H9 (cell line): Measurements from ENCODE around the gene PAGE2. TPM values are rescaled to one million over a fixed set of nuclear protein-coding genes. Genes with fewer than 3 reads are reported as not detected.

Experiments used
- DNase-seq: peaks from one replicate; pipeline ENCODE4 v3.0.0-alpha.2; 2017
- H2AFZ ChIP-seq: one replicate; pipeline ENCODE4 v1.6.1; 2013; ENCODE audit warnings: mild to moderate bottlenecking, low read length, control low read depth, moderate library complexity
- H2AK5ac ChIP-seq: 2 replicates; pipeline ENCODE4 v1.6.1; 2013; ENCODE audit warnings: low read length, control low read depth, mixed read lengths; ENCODE audit not compliant: insufficient read length
- H2BK120ac ChIP-seq: one replicate; pipeline ENCODE4 v1.6.1; 2013; ENCODE audit warnings: low read depth, mild to moderate bottlenecking, low read length, control low read depth, inconsistent platforms; ENCODE audit not compliant: poor library complexity, severe bottlenecking
- H2BK12ac ChIP-seq: 2 replicates; pipeline ENCODE4 v1.6.1; 2013; ENCODE audit warnings: low read length, control low read depth, mixed read lengths, low read depth; ENCODE audit not compliant: insufficient read length
- H2BK15ac ChIP-seq: 2 replicates; pipeline ENCODE4 v1.6.1; 2013; ENCODE audit warnings: low read depth, low read length, control low read depth
- H2BK20ac ChIP-seq: one replicate; pipeline ENCODE4 v1.6.1; 2013; ENCODE audit warnings: low read depth, mild to moderate bottlenecking, low read length, control low read depth, inconsistent platforms; ENCODE audit not compliant: poor library complexity, severe bottlenecking
- H2BK5ac ChIP-seq: 2 replicates; pipeline ENCODE4 v1.6.1; 2013; ENCODE audit warnings: low read length, control low read depth, mixed read lengths; ENCODE audit not compliant: insufficient read length
- H3K14ac ChIP-seq: 2 replicates; pipeline ENCODE4 v1.6.1; 2013; ENCODE audit warnings: low read length, control low read depth; ENCODE audit not compliant: insufficient read depth
- H3K18ac ChIP-seq: 2 replicates; pipeline ENCODE4 v1.6.1; 2013; ENCODE audit warnings: low read depth, mild to moderate bottlenecking, mixed read lengths, low read length, control low read depth; ENCODE audit not compliant: insufficient read length
- H3K23ac ChIP-seq: 2 replicates; pipeline ENCODE4 v1.6.1; 2013; ENCODE audit warnings: low read length, control low read depth, mixed read lengths, low read depth; ENCODE audit not compliant: insufficient read length
- H3K23me2 ChIP-seq: 2 replicates; pipeline ENCODE4 v1.6.1; 2013; ENCODE audit warnings: low read depth, mild to moderate bottlenecking, mixed read lengths, low read length, control low read depth; ENCODE audit not compliant: insufficient read length, poor library complexity, severe bottlenecking
- H3K27ac ChIP-seq: 2 replicates; pipeline ENCODE4 v1.5.1; 2013; ENCODE audit warnings: low read length, control low read depth, mixed read lengths, low read depth; ENCODE audit not compliant: insufficient read length
- H3K27me3 ChIP-seq: 2 replicates; pipeline ENCODE4 v1.6.1; 2013; ENCODE audit warnings: low read length, control low read depth, inconsistent platforms; ENCODE audit not compliant: insufficient read depth
- H3K4ac ChIP-seq: 2 replicates; pipeline ENCODE4 v1.6.1; 2013; ENCODE audit warnings: low read depth, mild to moderate bottlenecking, control low read depth, inconsistent platforms, low read length, moderate library complexity
- H3K4me1 ChIP-seq: 2 replicates; pipeline ENCODE4 v1.6.1; 2013; ENCODE audit warnings: low read length, control low read depth, inconsistent platforms; ENCODE audit not compliant: insufficient read depth
- H3K4me2 ChIP-seq: 2 replicates; pipeline ENCODE4 v1.6.1; 2013; ENCODE audit warnings: low read length, control low read depth, mixed read lengths; ENCODE audit not compliant: insufficient read length, insufficient read depth
- H3K56ac ChIP-seq: 2 replicates; pipeline ENCODE4 v1.6.1; 2013; ENCODE audit warnings: low read depth, mild to moderate bottlenecking, mixed read lengths, low read length, control low read depth; ENCODE audit not compliant: insufficient read length
- H3K79me1 ChIP-seq: 2 replicates; pipeline ENCODE4 v1.6.1; 2013; ENCODE audit warnings: low read depth, mild to moderate bottlenecking, moderate library complexity, low read length, control low read depth, inconsistent platforms; ENCODE audit not compliant: insufficient read depth, poor library complexity, severe bottlenecking
- H3K79me2 ChIP-seq: 2 replicates; pipeline ENCODE4 v1.6.1; 2013; ENCODE audit warnings: low read length, control low read depth, inconsistent platforms; ENCODE audit not compliant: insufficient read depth
- H3K9ac ChIP-seq: 2 replicates; pipeline ENCODE4 v1.6.1; 2013; ENCODE audit warnings: low read length, control low read depth, mixed read lengths; ENCODE audit not compliant: insufficient read length; ENCODE audit errors: extremely low read depth
- H3K9me3 ChIP-seq: one replicate; pipeline ENCODE4 v1.6.1; 2013; ENCODE audit warnings: low read depth, low read length, inconsistent platforms; ENCODE audit not compliant: control insufficient read depth
- H3T11ph ChIP-seq: one replicate; pipeline ENCODE4 v1.6.1; 2013; ENCODE audit warnings: mild to moderate bottlenecking, low read length, control low read depth, inconsistent platforms
- H4K20me1 ChIP-seq: one replicate; pipeline ENCODE4 v1.6.1; 2013; ENCODE audit not compliant: control insufficient read depth, insufficient read length, insufficient read depth
- H4K5ac ChIP-seq: 2 replicates; pipeline ENCODE4 v1.6.1; 2013; ENCODE audit warnings: low read depth, mild to moderate bottlenecking, mixed read lengths, low read length, control low read depth; ENCODE audit not compliant: insufficient read length
- H4K8ac ChIP-seq: replicated peaks from 2 replicates; pipeline ENCODE4 v1.6.1; 2013; ENCODE audit warnings: low read length, control low read depth, mixed read lengths, low read depth; ENCODE audit not compliant: insufficient read length
- H4K91ac ChIP-seq: 2 replicates; pipeline ENCODE4 v1.6.1; 2013; ENCODE audit warnings: low read depth, mild to moderate bottlenecking, moderate library complexity, mixed read lengths, low read length, control low read depth; ENCODE audit not compliant: insufficient read length
- H3K27ac Mint-ChIP-seq, 3 experiments: 2 replicates in 2 of 3; 3 replicates in 1 of 3; pipeline ENCODE4 v1.8.0; 2020 to 2021; ENCODE audit warnings: mixed read lengths in 3 of 3, mild to moderate bottlenecking in 1 of 3, moderate library complexity in 1 of 3
- H3K27me3 Mint-ChIP-seq: 2 replicates; pipeline ENCODE4 v1.8.0; 2021; ENCODE audit warnings: low read depth, mild to moderate bottlenecking, moderate library complexity, mixed read lengths
- H3K36me3 Mint-ChIP-seq, 3 experiments: 2 replicates in 2 of 3; 3 replicates in 1 of 3; pipeline ENCODE4 v1.8.0; 2020 to 2021; ENCODE audit warnings: low read depth in 3 of 3, mixed read lengths in 3 of 3; ENCODE audit not compliant: insufficient read depth in 1 of 3
- H3K4me1 Mint-ChIP-seq, 2 experiments: 2 replicates each; pipeline ENCODE4 v1.8.0; 2020; ENCODE audit warnings: mixed read lengths in 2 of 2
- H3K4me3 Mint-ChIP-seq, 2 experiments: 2 replicates in 1 of 2; 3 replicates in 1 of 2; pipeline ENCODE4 v1.8.0; 2020 to 2021; ENCODE audit warnings: mild to moderate bottlenecking in 2 of 2, mixed read lengths in 2 of 2, moderate library complexity in 1 of 2
- H3K9me3 Mint-ChIP-seq, 2 experiments: 2 replicates in 1 of 2; 3 replicates in 1 of 2; pipeline ENCODE4 v1.8.0; 2020; ENCODE audit warnings: mild to moderate bottlenecking in 2 of 2, mixed read lengths in 2 of 2, moderate library complexity in 1 of 2
- CTCF ChIP-seq: fragments of 200-600 bp; sonication (generic); conservative IDR thresholded peaks from 3 replicates; pipeline ENCODE4 v1.8.0; 2021; ENCODE audit warnings: antibody characterized with exemption, mild to moderate bottlenecking
- WGBS: extraction: QIAGEN DNeasy Blood & Tissue Kit; methylation state at CpG from one replicate; pipeline ENCODE4 v1.1.7; 2013; ENCODE audit warnings: missing lambda C conversion rate, low lambda C conversion rate, mixed read lengths; ENCODE audit not compliant: insufficient read length; ENCODE audit errors: extremely low coverage; 5-methylcytosine and 5-hydroxymethylcytosine counted together
- total RNA-seq: library from RNA; stranded (reverse); gene quantifications from 2 replicates; pipeline ENCODE4 v1.2.1, GENCODE V29; 2021

PAGE2 gene
- total RNA-seq, 1 experiment from 2014 or later, result not detected

GRCh38 chrX:55039471-55039870 lies 49.3 kb upstream of the PAGE2 start:
- Histone ChIP-seq H3K4me1 (no peaks in the 10 kb centered on the region), H2AK5ac (no peak overlapping the region), H4K8ac (no peak overlapping the region), H3T11ph (no peak overlapping the region), H4K91ac (no peak overlapping the region), H2BK20ac (no peak overlapping the region), H3K23me2 (no peaks in the 10 kb centered on the region), H4K20me1 (no peaks in the 10 kb centered on the region), H2BK12ac (no peak overlapping the region), H2AFZ (no peak overlapping the region), H3K79me2 (no peaks in the 10 kb centered on the region), H3K4ac (no peak overlapping the region), H3K27me3 (no peaks in the 10 kb centered on the region), H3K56ac (no peak overlapping the region), H3K23ac (no peak overlapping the region), H2BK15ac (no peak overlapping the region), H2BK5ac (no peak overlapping the region), H3K4me2 (no peak overlapping the region), H3K14ac (no peak overlapping the region), H4K5ac (no peak overlapping the region), H2BK120ac (no peak overlapping the region), H3K9me3 (peaks cover 4% of the 10 kb centered on the region), H3K18ac (no peak overlapping the region), H3K9ac (no peak overlapping the region), H3K27ac (no peak overlapping the region), H3K79me1 (no peaks in the 10 kb centered on the region)
- peaks cover 0 to 4% (median 0%) of the 10 kb centered on the region in 3 experiments; a peak in 4 of 7 replicates for H3K36me3 Mint-ChIP-seq
- no peaks in the 10 kb centered on the region for H3K4me1 Mint-ChIP-seq
- no peak for TF ChIP-seq CTCF
- DNase-seq, result no peak
- no peaks in the 10 kb centered on the region; the same call in 1 of the 2 replicates for H3K27me3 Mint-ChIP-seq
- no peak overlapping the region for H3K4me3 Mint-ChIP-seq
- no CpG with 5 or more reads among the region's 3 CpGs for WGBS
- peaks cover 51 to 63% of the 10 kb centered on the region in 2 experiments for H3K9me3 Mint-ChIP-seq
- no peak overlapping the region for H3K27ac Mint-ChIP-seq
